Measurements from ENCODE around the gene ELMOD1. TPM values are rescaled to one million over a fixed set of nuclear protein-coding genes. Genes with fewer than 3 reads are reported as not detected.

The ELMOD1 gene
- total RNA-seq, 1 experiment from 2014 or later, result 0.12 TPM

DNA sequence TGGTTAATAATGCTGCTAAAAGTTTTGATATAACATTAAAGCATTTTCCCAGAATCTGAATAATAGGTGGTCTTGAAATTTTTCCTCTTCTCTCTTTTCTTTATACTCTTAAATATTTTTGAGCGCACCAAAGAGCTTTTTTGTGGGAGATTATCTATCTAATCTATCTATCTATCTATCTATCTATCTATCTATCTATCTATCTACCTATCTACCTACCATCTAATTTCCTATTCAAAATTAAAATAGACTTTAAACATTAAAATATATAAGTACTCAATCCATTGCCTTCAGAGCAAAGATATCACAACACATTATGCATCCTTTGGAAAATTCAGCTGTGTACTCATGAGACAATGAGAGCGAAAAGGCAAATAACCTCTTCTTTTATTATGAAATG lies 55.8 kb downstream of the ELMOD1 start:
- no peak for DNase-seq (ENCODE audit: low read depth)

- DNase-seq (ENCODE audit: low read depth), result no peak
These were observed 57.3 kb downstream of the ELMOD1 start for GRCh38 chr11:107648242-107648641.

- peak; percentile 19 for DNase-seq (ENCODE audit: low read depth)
These were observed 60.7 kb downstream of the ELMOD1 start for GRCh38 chr11:107651672-107652071.

- no peak for DNase-seq (ENCODE audit: low read depth)
These were observed 62.1 kb downstream of the ELMOD1 start for GRCh38 chr11:107653076-107653475.

DNA sequence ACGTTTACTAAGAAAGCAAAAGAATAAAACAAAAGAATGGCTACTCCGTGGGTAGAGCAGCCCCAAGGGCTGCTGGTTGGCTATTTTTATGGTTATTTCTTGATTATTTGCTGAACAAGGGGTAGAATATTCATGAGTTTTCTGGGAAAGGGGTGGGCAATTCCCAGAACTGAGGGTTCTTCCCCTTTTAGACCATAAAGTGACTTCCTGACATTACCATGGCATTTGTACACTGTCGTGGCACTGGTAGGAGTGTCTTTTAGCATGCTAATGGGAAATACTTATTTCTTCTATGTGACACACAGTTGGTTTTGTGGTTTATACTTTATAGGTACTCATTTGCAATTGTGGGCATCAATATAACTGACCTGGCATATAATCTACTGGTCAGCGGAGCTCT lies 64.7 kb downstream of the ELMOD1 start:
- DNase-seq (ENCODE audit: low read depth), result no peak

- DNase-seq (ENCODE audit: low read depth), result no peak
These were observed 68.4 kb downstream of the ELMOD1 start for GRCh38 chr11:107659310-107659709.

DNA sequence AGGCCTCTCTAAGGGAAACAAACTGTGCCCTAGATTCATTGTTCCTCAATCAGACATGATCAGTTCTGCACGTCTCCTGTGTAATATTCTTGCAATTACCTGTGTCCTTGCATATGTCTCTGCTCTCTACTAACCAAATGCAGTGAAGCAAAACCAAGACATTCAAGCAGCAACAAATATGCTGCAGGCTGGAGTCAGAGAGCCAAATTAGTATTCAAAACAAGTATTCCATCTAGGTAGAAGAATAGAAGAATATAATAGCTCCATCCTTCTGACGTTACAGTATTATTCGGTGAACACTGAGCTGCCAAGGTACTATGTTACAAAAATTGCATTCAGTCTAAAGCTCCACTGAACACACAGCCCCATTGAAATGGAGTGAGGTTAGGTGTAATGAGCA lies 69.1 kb downstream of the ELMOD1 start:
- no peak for DNase-seq (ENCODE audit: low read depth)

- no peak for DNase-seq (ENCODE audit: low read depth)
These were observed 70.7 kb downstream of the ELMOD1 start for GRCh38 chr11:107661656-107662055.

DNA sequence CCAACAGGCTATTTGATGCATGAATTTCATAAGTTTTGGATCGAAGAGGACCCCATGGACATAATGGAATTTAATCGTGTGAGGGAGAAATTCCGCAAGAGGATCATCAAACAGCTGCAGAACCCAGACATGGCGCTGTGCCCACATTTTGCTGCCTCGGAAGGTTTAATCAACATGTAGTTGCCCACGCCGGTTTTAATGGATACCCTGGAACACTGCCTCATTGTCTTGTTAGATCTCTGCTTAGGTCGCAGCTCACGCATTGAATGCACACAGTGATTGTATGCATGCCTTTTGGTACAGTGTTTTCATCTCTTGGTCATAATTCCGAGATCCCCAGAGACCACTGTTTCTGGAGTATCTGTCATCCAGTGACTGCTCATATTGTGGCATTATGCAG lies 74.1 kb downstream of the ELMOD1 start:
- DNase-seq (ENCODE audit: low read depth), result peak; percentile 57

DNA sequence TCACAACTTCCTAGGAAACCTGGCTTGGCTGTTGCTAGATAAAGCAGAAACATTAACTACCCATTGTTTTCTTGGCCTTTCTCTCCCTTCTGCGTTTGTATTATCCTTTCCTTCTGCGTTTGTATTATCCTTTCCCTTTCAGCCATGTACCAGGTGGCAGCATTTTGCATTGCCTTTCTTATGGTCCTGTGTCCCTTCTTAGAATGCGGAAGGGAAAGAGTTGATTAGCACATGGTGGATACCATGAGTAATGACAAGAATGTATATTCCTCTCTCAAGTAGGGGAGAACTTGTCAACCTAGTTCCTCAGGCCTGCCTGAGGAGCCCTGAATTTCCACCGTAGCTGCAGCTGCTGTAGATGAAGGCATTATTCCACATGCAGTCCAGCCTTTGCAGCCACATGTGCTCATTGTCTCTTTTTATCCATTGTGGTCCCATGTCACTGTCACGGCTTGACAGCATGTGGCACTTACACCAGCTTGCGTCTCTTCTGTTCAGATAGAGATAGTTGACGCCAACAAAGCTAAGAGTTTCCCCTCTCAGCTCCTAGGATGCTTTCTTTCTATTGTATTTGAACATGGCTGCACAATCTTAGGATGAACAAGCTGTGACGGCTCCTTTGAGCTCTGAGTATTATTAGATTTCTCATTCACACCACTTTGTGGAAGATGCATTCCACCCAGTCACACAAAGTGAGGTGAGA lies 76.1 kb downstream of the ELMOD1 start:
- DNase-seq (ENCODE audit: low read depth), result no peak

DNA sequence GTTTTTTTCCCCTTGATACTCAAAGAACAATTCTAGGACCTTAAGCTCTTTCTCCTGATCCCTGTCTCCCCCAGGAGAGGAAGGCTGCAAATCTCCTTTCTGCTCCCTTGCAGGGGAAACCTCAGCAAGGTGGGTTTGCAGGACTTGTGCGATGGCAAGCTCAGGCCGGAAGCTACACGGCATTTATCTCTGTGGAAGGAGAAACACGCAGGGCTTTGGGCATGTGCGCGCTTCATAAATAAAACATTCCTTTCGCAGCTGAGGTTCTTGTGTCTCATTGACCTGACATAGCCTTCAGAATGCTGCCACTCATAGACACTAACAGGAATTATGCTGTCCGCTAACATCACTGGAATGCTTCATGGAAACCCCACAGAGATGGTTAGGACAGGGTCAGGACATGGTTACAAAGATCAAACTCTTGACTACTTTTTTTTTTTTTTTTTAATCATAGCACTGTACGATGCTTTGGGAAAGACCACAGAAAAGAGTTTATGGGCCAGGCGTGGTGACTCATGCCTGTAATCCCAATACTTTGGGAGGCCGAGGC lies 78.3 kb downstream of the ELMOD1 start:
- no peak for DNase-seq (ENCODE audit: low read depth)

DNA sequence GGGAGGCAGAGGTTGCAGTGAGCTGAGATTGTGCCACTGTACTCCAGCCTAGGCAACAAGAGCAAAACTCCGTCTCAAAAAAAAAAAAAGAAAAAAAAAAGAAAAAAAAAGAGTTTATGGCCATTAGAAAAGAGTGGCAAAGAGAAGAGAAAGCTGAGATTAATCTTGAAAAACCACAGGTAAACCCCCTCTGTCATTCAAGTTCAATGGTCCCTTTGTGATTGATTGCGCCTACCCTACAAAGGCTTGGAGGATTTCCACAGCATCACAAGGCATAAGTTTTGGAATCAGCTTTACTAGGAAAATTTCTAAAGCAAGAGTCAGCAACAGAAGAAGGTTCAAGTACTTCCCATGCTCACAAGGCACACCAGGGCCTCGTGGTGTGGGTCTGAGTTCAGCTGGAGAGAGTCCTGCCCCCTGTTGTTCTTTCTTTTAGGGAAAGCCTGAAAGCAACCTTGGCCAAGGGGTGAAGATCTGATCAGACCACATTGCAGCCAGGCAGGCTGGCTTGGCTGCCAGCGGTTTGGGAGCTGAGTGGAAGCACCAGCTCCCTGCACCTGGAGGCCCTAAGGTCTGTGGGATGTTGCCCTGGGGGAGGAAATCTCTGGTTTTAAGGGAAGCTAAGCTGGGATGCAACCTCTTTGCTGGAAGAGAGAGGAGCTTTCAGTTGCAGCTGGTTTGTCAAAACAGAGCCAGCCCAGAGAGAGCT lies 79.1 kb downstream of the ELMOD1 start:
- no peak for DNase-seq (ENCODE audit: low read depth)

DNA sequence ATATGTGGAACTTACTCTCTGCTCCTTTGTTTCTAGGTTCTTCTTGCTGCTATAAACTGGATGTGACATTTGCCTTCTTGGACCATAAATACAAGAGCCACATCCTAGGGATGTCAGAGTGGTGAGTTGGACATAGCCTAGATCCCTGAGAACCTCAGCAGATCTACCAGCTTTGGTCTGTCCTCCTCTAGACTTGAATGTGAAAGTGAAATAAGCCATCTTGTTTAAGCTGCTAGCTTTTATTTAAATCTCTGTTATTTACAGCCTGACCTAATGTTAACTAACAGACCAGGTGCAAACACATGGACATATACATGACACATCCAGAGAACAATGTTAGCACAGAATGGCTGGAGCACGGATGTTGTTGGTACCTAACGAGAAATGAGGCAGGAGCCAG lies 85.0 kb downstream of the ELMOD1 start:
- no peak for DNase-seq (ENCODE audit: low read depth)

GRCh38 chr11:107676336-107677057 lies 85.5 kb downstream of the ELMOD1 start:
- no peak for DNase-seq (ENCODE audit: low read depth)

DNA sequence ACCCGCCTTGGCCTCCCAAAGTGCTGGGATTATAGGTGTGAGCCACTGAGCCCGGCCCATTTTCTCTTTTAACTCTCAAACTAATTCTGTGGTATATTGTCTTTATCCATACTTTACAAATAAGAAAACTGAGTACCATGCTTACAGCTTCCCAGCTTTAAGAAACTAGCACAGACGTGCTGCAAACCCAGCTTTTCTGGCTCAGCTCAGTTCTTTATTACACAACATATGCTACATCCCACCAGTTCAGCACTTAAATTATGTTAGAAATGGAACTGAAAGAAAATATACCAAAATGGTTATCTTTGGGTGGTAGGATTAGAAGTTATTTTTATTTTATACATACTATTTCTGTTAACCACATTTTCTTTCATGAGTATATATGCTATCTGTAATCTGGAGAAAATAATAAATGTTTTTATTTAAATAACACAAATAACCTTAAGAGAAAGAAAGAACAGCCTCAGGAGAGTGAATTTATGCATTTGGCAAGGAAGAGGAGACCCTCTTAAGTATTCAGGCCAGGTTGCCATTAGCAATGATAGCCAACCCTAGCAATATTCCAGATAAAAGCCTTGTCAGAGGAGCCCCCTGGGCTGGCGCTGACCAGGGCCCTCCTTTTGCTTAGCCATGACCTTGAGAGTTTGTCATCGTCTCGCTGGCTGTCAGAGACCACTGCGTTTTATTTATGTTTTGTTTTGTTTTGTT lies 87.1 kb downstream of the ELMOD1 start:
- DNase-seq (ENCODE audit: low read depth), result no peak

DNA sequence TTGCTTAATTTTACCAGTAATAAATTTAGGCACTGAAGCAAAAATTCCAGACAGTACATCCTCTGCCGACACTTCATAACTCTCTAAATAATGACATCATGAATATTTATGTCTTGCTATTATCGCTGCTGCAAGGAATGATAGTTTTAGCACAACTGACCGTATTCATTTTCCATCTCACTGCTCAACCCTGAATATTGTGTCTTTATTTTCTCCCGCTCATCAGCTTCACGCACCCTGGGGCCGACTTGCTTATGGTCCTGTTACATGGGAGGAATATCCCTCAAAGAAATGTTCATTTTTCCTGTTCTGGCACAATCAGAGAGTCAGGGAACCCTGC lies 87.7 kb downstream of the ELMOD1 start:
- no peak for DNase-seq (ENCODE audit: low read depth)

GRCh38 chr11:107679255-107680024 lies 88.5 kb downstream of the ELMOD1 start:
- DNase-seq (ENCODE audit: low read depth), result no peak

DNA sequence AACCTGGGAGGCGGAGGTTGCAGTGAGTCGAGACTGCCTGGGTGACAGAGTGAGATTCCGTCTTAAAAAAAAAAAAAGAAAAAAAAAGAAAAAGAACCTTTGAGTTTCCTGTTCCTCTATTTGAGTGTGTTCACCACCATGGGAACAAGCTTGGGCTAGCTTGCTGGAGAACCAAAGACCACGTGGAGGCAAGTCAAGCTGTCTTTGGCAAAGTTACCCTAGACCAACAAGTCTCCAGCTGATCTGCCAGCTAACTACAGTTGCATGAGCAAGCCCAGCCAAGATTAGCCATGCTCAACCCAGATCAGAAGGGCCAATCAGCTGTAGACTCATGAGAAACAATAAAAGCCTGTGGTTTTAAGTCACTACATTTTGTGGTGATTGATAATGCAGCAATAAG lies 91.2 kb downstream of the ELMOD1 start:
- DNase-seq (ENCODE audit: low read depth), result no peak

GRCh38 chr11:107682572-107682971 lies 91.6 kb downstream of the ELMOD1 start:
- no peak for DNase-seq (ENCODE audit: low read depth)

DNA sequence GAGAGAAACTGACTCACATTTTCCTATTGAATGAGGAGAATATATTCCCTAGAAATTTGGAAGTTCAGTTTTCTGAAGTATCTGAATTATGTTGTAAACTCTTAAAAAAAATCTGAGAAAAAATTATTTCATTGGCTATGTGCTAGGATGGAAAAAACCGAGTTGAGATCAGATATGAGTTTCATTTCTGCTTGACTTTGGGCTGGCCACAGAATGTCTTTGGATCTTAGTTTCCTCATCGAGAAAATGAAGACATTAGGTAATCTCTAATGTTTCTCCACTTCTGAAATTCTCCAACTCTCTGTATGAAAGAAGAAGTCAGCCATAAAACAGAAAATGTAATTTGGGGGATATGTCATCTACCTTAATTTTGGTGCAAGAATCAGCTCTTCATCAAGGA lies 92.1 kb downstream of the ELMOD1 start:
- no peak for DNase-seq (ENCODE audit: low read depth)

- peak; percentile 26 for DNase-seq (ENCODE audit: low read depth)
These were observed 92.9 kb downstream of the ELMOD1 start for GRCh38 chr11:107683807-107684206.
